ENCODE measurements around the gene TNFSF18. TPM values are rescaled to one million over a fixed set of nuclear protein-coding genes. Genes with fewer than 3 reads are reported as not detected.

TNFSF18 gene
- total and polyA plus RNA-seq, 2 of the 4 experiments (the other 2 are of a cell fraction) = 0.12 to 0.18 TPM

GRCh38 chr1:173042806-173043205 is 7.9 kb downstream of the TNFSF18 start:
- peak overlapping the region; percentile 40; the same call in 1 of the 2 replicates for H3K18ac ChIP-seq (ENCODE audit: low read depth, low read length)
- H3K14ac ChIP-seq (replicated peaks; ENCODE audit: low read depth, low read length) = peak overlapping the region; percentile 65; the same call in 1 of the 2 replicates
- no peak overlapping the region for H2AFZ ChIP-seq (replicated peaks; ENCODE audit: low read length, poor library complexity)
- H3K27ac ChIP-seq (ENCODE audit: insufficient read depth, low read length) = no peak overlapping the region
- H4K20me1 ChIP-seq (ENCODE audit: insufficient read depth, low read length) = no peaks in the 10 kb centered on the region
- intact Hi-C loops (cut with micrococcal nuclease) = no loop called here
- peaks cover 2% of the 10 kb centered on the region; the same call in 1 of the 2 replicates for H3K9me1 ChIP-seq (ENCODE audit: insufficient read depth, low read length)
- H3K23ac ChIP-seq (ENCODE audit: low read depth, low read length) = no peak overlapping the region
- peaks cover 5% of the 10 kb centered on the region; the same call in 1 of the 2 replicates for H3K4me1 ChIP-seq (ENCODE audit: control insufficient read depth, insufficient read depth, low read length)
- H3K9ac ChIP-seq (ENCODE audit: low read depth, low read length) = no peak overlapping the region
- H2BK5ac ChIP-seq (ENCODE audit: low read depth, low read length, poor library complexity, severe bottlenecking) = peak overlapping the region; percentile 9
- ChIA-PET POLR2A (ENCODE audit: unreplicated experiment) (no interaction called here), CTCF (interaction anchor here (1.0 kb wide), 1 partner anchor 80 kb away, joined by 3 read pairs; no protein-coding TSS in a partner anchor)
- dilution Hi-C loops (cut with HindIII; ENCODE audit: low sequenced_read_pairs, unreplicated experiment) = no loop called here
- H3K36me3 ChIP-seq (ENCODE audit: control insufficient read depth, insufficient read depth, low read length) = no peaks in the 10 kb centered on the region
- TF ChIP-seq NFE2L2 (IDR thresholded peaks at IDR 0.05; ENCODE audit: low read depth, low read length) = no peak
- TF ChIP-seq CHD1 (IDR thresholded peaks at IDR 0.05; ENCODE audit: low read depth, low read length) = no peak
- no peak for TF ChIP-seq RCOR1 (IDR thresholded peaks at IDR 0.05; ENCODE audit: insufficient replicate concordance, low read length)
- TF ChIP-seq USF2 (IDR thresholded peaks at IDR 0.05; ENCODE audit: low read depth, low read length) = no peak
- TF ChIP-seq MAZ (IDR thresholded peaks at IDR 0.05; ENCODE audit: borderline replicate concordance, low read depth, low read length) = no peak
- no peak for TF ChIP-seq MXI1 (IDR thresholded peaks at IDR 0.05; ENCODE audit: borderline replicate concordance, low read depth, low read length)
- TF ChIP-seq MAFK (IDR thresholded peaks at IDR 0.05; ENCODE audit: low read depth, low read length) = no peak
- no peak for TF ChIP-seq ELK1 (IDR thresholded peaks at IDR 0.05; ENCODE audit: borderline replicate concordance, low read depth, low read length)
- no peak for TF ChIP-seq CEBPB (IDR thresholded peaks at IDR 0.05; ENCODE audit: low read depth, low read length)
- TF ChIP-seq RAD21 (IDR thresholded peaks at IDR 0.05; ENCODE audit: low read length) = no peak
- no peak for TF ChIP-seq POLR2A (IDR thresholded peaks at IDR 0.05; ENCODE audit: low read depth, low read length)
- TF ChIP-seq RFX5 (IDR thresholded peaks at IDR 0.05; ENCODE audit: low read depth, low read length) = no peak
- no peak for TF ChIP-seq SMC3 (IDR thresholded peaks at IDR 0.05; ENCODE audit: low read depth, low read length)
- no peak for TF ChIP-seq FOS (IDR thresholded peaks at IDR 0.05; ENCODE audit: low read depth, low read length)
- no peak for TF ChIP-seq BHLHE40 (IDR thresholded peaks at IDR 0.05; ENCODE audit: low read depth, low read length)
- TF ChIP-seq CTCF (conservative IDR thresholded peaks at IDR 0.05; ENCODE audit: low read depth, low read length) = no peak
- in situ Hi-C loops (cut with MboI; ENCODE audit: low sequenced_read_pairs) = no loop called here
- no peak overlapping the region for H2AK9ac ChIP-seq (replicated peaks; ENCODE audit: low read depth, low read length, poor library complexity)
- peak overlapping the region; percentile 62 for H2BK20ac ChIP-seq (ENCODE audit: low read depth, low read length)
- peak overlapping the region; percentile 61; the same call in 1 of the 2 replicates for H2BK120ac ChIP-seq (ENCODE audit: low read depth, low read length)
- H4K8ac ChIP-seq (ENCODE audit: low read depth in 2 of 2, low read length in 2 of 2) = no peak overlapping the region
- no peaks in the 10 kb centered on the region for H3K27me3 ChIP-seq (ENCODE audit: control insufficient read depth, insufficient read depth, low read length)
- H3K79me1 ChIP-seq (ENCODE audit: low read depth in 1 of 2, low read length in 2 of 2) = no peaks in the 10 kb centered on the region
- H2BK15ac ChIP-seq (ENCODE audit: low read depth, low read length) = 0 out of 3 replicates have a peak overlapping the region, but pooled peaks have one; percentile 5
- no peak overlapping the region for H3K56ac ChIP-seq (ENCODE audit: extremely low read depth, insufficient read depth, low read length)
- WGBS, 2 experiments (ENCODE audit: extremely low coverage in 2 of 2, insufficient read length in 1 of 2) = no CpG with 5 or more reads among the region's 3 CpGs
- ATAC-seq (ENCODE audit: low read depth) = no peak
- no peak for DNase-seq
- no peaks in the 10 kb centered on the region for H3K9me3 ChIP-seq (ENCODE audit: control insufficient read depth, insufficient read depth, low read length)
- H3K4me3 ChIP-seq (ENCODE audit: insufficient read depth, low read depth, low read length) = no peak overlapping the region
- no peak overlapping the region for H4K91ac ChIP-seq (ENCODE audit: insufficient read depth, low read depth, low read length)
- BruUV-seq (replicated peaks) = no TSS peak
- no peak overlapping the region; the same call in 1 of the 2 replicates for H2AK5ac ChIP-seq (ENCODE audit: low read depth, low read length)
- peak overlapping the region; percentile 45; the same call in 1 of the 2 replicates for H3K4ac ChIP-seq (ENCODE audit: low read depth, low read length)
- H4K5ac ChIP-seq (ENCODE audit: low read depth, low read length) = no peak overlapping the region
- no peak overlapping the region for H3K4me2 ChIP-seq (ENCODE audit: low read depth, low read length)
